Fibroblast of villous mesenchyme (primary cell): ENCODE data around the gene BMP8A. TPM values are rescaled to one million over a fixed set of nuclear protein-coding genes. Genes with fewer than 3 reads are reported as not detected.

ENCODE experiments used
- DNase-seq: peaks from one replicate; pipeline ENCODE4 v3.0.0-alpha.2; 2010; ENCODE audit warnings: low read depth
- H3K4me3 ChIP-seq: 2 replicates; pipeline ENCODE4 v1.5.1; 2011; ENCODE audit warnings: low read depth, mild to moderate bottlenecking, low read length
- CTCF ChIP-seq: IDR thresholded peaks from 2 replicates; pipeline ENCODE4 v1.5.1; 2012; ENCODE audit warnings: low read depth, mild to moderate bottlenecking, low read length; ENCODE audit not compliant: insufficient read depth
- total RNA-seq: library from RNA; depleted of rRNA; stranded (reverse); fragments of >200 nt; gene quantifications from 2 replicates; pipeline ENCODE4 v1.2.3, GENCODE V29; 2012

BMP8A gene
- total RNA-seq, 1 donor, result 1.7 TPM

- DNase-seq, result peak; percentile 94
- no peak overlapping the region for H3K4me3 ChIP-seq
- no peak for TF ChIP-seq CTCF
Observed at GRCh38 chr1:39540504-39541031, 49.1 kb downstream of the BMP8A start.

- no peak overlapping the region for H3K4me3 ChIP-seq
- no peak for TF ChIP-seq CTCF
- no peak for DNase-seq
Observed at GRCh38 chr1:39542924-39543323, 51.5 kb downstream of the BMP8A start.

GRCh38 chr1:39544327-39544726 is 52.9 kb downstream of the BMP8A start:
- no peak overlapping the region for H3K4me3 ChIP-seq
- DNase-seq, result no peak
- TF ChIP-seq CTCF, result no peak

- DNase-seq, result no peak
- H3K4me3 ChIP-seq, result no peak overlapping the region
- TF ChIP-seq CTCF, result no peak
Observed at GRCh38 chr1:39545531-39545930, 54.1 kb downstream of the BMP8A start.

GRCh38 chr1:39554277-39554676 is 62.8 kb downstream of the BMP8A start:
- no peak overlapping the region for H3K4me3 ChIP-seq
- no peak for TF ChIP-seq CTCF
- no peak for DNase-seq

- no peak for DNase-seq
- H3K4me3 ChIP-seq, result no peak overlapping the region
- no peak for TF ChIP-seq CTCF
Observed at GRCh38 chr1:39561279-39561678, 69.8 kb downstream of the BMP8A start.

GRCh38 chr1:39562886-39563285 is 71.5 kb downstream of the BMP8A start:
- no peak for DNase-seq

More at GRCh38 chr1:39562886-39563285, 71.5 kb downstream of the BMP8A start:
- TF ChIP-seq CTCF, result no peak
- H3K4me3 ChIP-seq, result no peak overlapping the region
